ENCODE measurements around the gene GALNT16.
A peak's percentile ranks its signal among the peaks of the same experiment; 100 is the strongest.

Gene GALNT16

DNA sequence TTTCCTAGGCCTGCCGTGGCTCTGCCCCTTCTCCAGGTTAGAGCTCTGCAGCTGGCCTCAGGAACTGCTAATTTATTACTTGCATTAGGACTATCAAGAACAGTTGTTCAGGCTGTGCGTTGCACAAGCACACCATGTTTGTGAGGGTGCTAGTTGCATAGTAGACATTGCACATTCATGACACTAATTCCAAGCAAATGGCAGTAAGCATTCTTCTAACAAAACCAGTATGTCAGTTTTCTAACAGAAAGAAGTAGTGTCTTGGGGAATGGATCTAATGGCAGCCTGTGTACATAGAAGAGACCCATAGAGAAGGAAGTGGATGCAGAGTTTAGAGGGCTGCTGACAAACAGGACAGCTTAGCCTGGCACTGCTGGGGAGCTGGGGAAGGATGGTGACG lies 84.2 kb downstream of the GALNT16 start:
- no peak for DNase-seq

DNA sequence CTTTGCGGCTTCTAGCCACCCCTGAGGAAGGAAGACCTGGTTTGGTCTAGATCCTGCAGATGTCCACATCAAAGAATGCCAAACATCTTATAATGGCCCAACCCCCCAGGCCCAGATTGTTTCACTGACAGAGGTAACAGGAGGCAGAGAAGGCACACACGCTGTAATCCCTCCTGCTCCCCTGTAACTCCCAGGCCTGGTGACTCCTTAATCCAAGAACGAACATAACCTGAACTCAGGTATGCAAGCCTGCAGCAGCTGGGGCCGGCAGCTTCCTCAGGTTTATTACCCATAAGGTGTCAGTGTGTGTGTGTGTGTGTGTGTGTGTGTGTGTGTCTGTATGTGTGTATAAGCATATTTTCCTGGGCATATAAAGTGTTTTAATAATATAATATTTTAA lies 85.4 kb downstream of the GALNT16 start:
- DNase-seq = no peak

DNA sequence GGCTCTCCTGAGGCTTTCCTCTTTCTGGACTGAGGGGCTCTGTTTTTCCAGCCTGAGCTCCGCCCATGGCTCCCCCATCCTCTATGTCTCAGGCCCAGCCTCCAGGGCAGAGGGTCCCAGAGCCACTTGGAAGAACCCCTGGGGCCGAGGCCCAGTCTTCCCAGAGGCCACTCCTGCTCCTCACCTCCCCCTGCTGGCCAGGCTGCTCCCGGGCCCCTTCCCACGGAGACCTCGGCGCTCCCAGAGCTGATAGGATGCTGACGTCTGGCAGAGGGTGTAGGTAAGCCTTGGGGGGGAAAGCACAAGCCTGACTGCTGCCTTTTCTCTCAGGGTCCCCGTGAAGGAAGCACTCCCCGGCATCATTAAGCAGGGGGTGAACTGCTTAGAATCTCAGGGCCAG lies 86.8 kb downstream of the GALNT16 start:
- peak; percentile 11 for DNase-seq

DNA sequence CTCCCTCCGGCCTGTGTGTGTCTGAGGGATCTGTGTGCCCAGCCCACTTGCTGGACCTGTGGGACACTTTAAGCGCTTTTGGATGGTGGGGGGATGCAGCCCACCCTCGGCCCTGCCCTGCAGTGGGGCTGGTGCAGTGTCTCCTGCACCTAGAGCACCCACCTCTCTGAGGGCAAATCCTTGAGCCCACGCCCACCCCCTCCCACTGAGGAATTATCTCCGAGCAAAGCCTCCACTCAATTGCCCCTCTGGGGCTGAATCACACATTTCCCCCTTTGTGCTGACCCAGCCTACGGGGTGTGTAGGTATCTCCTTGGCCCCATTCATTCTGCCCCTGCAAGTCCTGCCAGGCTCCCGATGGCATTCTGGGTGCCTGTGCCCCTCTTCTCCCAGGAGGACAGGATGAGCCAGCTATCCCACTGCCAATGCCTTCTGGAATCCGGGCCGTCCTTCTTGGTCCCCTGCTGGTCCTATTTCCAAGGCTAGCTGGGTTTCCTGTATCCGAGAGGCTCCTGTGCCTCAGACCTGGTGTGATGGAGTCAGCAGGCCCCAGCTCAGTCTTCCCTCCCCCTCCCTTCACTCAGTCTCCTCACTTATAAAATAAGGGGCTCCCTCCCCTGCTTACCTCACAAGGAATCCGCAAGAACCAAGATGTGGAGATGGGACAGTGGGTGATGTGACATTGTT lies 89.3 kb downstream of the GALNT16 start:
- no peak for DNase-seq

DNA sequence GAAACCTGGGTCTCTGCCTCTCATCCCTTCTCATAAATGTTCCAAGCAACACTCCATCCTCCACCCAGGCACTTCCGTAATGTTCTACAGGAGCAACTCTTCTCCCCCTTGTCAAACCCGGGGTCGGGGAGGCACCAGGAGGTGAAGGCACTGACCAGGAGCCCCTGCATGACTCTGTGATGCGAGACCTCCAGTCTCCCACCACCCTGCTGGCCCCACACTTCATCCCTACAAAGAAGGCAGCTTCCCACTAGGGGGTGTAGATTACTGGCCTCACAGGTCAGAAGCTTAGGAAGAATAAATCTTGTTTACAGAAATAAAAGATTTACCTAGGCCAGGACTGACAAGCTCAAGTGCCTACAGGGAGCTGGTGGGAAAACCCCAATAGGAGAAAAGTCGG lies 90.9 kb downstream of the GALNT16 start:
- DNase-seq = no peak

DNA sequence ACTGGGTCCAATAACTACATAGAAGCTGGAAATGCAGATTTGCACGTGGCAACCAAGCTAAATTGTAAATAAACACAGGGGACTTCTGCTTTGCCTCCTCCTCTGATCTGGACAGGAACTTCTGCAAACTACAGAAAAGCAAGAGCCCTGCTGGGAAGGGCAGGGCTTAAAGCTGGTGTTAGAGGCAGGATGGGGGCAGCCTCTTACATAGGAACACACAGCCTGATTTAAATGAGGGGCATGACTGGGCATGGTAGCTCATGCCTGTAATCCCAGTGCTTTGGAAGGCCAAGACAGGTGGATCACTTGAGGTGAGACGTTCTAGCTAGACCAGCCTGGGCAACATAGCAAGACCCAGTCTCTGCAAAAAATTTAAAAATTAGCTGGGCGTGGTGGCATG lies 91.4 kb downstream of the GALNT16 start:
- DNase-seq = peak; percentile 32

DNA sequence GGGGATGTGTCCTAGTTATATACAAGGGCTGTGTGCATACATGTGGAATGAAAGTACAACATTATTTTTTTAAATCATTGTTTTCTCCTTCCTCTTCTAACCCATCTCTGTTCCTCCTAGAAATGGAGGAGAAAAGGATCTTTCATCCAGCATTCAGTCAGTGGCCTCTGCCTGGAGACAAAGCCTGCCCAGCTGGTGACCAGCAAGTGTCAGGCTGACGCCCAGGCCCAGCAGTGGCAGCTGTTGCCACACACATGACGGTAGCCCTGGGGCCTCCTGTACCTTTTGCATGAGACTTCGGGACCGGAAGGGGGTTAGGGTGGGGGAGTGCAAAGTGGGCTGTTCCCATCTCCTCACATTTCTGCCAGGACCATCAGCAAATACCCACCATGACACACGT lies 92.0 kb downstream of the GALNT16 start:
- DNase-seq = no peak

DNA sequence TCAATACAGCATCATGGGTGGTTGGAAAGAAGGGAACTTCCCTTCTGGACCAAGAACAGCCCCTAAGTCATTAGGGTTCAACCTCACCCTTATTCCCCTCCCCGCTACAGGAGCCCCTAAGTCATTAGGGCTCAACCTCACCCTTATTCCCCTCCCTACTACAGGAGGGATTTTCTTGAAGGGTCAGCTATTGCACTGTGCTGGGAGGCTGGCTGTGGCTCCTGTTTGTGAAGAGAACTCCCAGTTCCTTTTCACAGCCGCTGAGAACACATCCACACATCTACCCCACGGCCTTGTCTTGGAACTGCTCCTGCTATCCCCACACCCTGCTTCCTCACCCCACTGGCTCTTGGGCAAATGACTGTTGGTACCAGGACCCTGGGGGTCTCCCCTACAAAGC lies 93.2 kb downstream of the GALNT16 start:
- DNase-seq = no peak

DNA sequence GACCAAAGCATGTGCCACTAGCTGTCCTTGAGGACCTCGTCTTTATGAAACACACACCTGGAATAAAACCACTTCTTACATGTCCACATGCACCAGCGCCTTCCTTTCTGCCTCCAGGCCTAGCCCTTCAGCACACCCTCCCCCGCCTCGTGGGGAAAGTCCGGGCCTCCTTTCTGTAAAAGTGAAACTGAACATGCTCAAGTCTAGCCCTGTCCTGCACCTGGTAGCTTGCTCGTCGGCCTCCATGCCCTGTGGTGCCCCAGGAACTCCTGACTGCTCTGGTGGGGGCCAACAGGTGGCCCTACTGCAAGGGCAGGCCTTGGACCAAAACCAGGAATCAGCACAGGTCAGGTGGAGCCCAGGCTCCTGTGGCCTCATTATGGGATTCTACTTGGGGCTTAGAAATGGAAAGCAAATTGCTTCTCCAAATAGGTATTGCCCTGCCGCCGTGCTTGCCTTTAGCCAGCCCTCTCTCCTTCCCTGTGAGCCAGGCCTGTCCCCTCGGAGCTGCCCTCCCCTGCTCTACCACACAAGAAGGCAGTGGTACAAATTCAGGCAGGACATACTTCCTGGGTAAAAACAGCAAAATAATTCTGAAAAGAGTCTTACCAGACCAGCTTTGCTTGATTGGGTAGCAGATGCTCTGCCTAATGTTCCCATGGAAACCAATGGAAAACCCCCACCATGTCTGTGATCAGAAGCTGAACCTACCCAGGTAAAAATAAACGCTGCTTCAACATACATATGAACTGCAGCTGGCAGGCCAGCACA lies 94.6 kb downstream of the GALNT16 start:
- DNase-seq = peak; percentile 11

DNA sequence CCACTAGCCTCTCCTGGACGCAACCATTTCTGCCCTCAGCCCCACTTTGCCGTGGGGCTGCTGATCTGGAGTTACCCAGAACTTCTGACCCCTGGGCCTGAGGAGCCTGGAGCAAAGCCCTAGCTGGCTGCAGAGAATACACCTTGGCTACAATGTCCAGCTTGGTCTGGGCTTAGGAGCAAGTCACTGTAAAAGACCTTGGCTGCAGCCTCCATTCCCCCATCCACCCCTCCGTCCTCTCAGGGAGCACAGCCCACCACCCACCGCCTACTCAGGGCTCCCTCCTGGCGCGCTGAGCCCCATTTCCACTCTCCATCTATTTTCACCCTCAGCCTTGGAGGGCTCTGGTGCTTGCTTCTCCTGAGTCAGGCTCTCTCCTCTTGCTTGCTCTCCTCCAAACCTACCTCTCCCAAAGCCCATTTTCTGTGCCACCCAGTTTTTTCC lies 95.2 kb downstream of the GALNT16 start:
- no peak for DNase-seq

DNA sequence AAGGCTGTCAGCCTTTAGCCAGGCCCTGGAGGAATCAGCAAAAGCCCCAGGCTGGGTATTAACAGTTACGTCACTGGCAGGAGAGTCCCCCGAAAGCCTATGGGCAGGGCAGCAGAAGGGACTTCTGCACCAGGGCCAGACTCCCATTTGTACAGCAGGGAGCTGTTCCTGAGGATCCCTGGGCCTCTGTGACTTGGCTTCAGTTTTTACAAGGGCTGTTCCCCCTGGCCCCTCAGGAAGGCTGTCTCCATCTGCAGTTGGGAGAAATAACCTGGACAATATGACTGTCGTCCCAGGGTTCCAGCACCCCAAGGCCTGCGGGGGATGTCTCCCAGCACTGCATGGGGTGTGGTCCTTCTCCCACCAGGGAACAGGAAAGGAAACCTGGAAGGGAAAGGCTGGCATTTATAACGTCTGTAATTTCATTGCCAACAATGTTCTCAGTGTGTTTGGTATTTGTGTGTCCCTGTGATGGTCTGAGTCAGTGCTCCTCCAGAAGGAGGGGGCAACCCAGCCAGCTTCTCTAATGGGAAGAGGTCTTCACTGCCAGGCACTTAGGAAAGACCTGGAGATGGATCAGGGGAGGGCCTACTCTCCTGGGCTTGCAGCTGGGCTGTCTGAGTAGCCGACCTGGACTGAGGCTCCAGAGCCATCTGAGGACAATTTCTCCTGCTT lies 95.8 kb downstream of the GALNT16 start:
- DNase-seq = no peak

DNA sequence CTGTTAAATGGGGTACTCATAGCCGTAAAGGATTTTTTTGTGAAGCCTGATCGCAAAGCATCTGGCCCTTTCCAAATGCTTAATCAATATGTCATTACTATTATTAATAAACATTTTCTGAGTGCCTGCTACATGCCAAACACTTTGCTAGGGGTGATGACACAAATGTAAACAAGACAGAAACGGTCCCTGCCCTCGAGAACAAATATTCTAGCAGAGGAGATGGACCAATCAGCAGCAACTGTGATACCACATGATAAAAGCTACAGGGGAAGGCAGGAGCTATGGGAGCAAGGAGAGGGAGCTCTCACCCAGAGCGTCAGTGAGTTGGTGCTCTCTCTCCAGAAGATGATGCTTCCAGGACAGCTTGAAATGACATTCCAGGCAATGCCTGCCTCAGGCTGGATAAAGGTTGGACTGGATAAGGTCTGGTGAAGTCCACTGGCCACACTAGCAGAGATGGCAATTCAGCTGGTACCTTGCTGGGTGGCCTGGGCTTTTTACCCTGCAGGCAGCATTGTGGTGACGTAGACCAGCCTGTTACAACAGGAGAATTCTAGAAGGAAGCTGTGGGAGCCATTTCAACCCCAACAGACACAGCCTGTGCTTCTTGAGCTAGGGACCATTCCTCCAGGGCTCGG lies 97.1 kb downstream of the GALNT16 start:
- DNase-seq = no peak

DNA sequence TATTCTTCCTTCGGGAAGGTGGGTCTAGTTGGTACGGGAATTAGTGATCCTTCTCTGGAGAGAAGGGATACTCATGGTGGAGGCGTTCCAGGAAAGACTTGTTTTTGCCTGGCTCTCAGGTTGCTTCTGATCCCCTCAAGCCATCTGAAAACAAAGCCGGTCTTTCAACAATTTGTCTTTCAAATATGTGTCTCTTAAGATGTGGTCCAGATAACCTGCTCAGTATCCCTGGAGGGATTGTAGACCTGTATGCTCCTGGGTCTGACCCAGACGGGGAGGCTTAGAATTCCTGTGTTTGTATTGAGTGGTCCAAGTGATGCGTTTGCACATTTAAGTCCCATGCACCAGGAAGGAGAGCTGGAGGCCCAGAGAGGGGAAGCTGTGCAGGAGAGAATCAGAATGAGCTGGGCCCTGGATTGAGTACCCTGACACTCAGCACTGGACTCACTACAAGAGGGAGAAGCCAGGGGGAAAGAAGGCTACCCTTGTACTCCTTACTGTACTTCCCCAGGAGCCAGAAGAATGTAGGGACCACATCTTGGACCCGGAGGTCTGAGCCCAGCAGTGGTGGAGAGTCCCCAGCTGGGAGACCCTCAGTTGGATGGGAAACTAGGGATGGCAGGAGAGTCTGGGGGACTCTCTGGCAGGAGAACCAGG lies 97.7 kb downstream of the GALNT16 start:
- no peak for DNase-seq

DNA sequence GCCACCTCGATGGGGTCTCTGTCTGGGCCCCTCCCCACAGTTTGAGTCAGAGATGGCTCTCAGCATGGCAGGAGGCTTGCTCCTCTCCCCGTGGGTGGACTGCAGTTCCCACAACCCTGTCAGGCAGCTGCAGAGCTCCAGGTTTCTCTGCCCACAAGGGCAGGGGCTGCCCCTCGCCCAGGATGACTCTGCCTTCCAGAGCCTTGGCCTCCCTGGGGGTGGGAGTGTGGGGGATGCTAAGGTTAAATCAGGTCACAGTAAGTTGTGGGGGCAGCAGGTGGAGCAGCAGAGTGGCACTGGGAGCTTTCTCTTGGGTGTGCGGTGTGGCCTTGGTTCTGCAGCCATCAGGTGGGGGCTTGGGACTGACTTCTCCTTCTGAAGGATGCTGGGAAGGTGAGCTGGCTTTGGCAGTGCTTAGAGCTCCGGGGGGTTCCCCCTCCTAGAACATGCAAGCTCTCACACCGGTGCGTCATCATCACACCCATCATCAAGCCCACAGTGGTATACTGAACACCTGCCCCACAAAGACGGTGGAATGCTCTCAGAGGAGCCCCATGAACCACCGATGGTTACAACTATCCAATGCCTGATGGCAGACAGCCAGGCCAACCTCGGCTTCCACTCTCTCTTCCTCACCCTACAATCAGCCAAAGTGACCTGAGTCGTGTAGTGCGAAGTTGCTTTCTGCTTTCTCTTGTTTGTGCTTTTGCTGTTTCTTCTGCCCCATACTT lies 98.4 kb downstream of the GALNT16 start:
- no peak for DNase-seq

DNA sequence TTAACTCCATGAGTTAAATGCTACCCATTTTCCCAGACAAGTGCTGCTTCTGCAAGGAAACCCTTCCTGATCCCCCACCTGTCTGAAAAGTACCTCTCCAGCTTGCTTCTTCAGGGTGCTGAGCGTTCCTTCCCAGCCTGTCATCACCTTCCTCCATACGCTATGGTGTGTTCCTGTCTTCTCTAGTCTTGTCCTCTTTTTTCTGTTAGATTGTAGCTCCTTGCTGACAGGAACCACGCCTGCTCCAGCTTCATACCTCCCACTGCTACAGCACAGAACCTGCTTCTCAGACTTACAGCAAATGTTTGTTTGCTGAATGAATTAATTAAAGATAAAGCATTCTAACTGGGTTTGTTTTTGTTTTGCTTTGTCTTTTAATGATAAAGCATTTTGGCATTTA lies 99.0 kb downstream of the GALNT16 start:
- no peak for DNase-seq

DNA sequence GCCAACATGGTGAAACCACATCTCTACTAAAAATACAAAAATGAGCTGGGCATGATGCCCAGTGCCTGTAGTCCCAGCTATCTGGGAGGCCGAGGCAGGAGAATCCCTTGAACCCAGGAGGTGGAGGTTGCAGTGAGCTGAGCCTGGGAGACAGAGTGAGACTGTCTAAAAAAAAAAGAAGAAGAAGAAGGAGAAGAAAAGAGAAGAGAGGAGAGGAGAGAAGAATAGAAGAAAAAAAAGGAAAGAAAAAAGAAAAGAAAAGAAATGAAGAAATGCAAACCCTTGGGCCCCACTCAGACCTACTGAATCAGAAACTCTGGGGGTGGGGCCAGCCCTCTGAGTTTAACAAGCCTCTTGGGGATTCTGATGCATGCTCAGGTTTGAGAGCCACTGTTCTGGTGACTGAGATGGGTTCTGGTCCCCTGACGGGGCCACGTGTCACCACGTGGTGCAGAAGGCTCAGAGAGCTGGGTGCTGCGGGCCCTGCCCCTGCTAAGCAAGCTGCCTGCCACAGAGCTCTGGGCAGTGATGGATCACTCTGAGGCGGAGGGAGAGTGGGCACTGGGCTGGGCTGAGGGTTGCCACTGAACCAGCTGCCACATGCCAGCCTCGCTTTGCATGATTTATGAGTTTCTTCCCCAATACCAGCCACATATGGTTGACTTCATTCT lies 100.6 kb downstream of the GALNT16 start:
- DNase-seq = no peak

DNA sequence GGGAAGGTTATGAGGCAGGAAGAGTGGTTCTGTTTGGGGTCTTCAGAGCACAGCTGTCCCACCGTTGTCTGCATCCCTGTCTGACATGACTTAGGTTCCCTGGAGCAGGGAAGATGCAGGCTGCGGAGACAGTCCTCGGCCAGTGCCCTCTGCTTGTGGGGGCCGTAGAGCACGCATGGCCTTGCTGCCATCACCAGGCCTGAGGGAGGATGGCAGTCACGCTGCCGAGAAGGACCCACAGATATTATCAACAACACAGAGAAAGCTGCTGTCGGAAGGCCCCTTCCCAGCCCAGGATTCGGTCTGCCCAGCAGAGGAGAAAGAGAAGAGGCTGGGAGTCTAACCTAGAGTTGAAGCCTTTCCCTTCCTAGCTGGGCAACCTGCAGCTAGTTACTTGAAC lies 103.1 kb downstream of the GALNT16 start:
- no peak for DNase-seq

DNA sequence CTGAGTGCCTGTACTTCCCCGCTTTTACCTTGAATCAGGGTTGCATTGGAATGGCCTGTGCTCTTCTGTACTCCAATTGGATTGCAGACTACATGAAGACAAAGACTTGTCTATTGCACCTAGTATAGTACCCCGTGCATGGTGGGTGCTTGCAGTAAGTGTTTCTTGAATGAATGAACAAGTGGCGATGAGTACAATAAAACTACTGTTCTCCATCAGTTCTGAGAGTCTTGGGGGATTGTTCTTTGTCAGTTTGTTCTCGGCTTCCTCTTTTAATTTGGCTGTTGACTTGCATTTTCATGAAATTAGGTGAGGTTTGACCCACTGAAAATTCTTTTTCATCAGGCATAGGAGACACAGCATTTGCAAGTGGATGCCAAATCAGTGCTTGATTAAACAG lies 104.0 kb downstream of the GALNT16 start:
- no peak for DNase-seq

DNA sequence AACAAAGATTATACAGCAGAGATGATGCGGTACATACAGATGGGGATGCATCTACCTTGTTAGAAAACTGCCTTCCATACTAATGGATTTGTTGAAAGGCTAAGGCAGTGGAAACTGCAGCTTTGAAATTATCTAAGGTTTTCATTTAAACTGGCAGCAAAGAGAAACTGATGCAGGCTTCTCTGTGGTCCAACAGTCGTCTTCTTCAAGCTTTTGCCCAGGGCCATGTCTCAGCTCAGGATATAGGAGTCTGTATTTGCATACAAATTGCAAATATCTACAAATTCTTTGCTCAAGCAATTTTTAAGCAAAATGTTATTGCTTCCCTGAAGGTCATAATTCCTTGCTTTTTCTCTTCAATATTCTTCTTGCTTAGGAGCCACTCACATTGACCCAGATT lies 104.4 kb downstream of the GALNT16 start:
- DNase-seq = no peak

DNA sequence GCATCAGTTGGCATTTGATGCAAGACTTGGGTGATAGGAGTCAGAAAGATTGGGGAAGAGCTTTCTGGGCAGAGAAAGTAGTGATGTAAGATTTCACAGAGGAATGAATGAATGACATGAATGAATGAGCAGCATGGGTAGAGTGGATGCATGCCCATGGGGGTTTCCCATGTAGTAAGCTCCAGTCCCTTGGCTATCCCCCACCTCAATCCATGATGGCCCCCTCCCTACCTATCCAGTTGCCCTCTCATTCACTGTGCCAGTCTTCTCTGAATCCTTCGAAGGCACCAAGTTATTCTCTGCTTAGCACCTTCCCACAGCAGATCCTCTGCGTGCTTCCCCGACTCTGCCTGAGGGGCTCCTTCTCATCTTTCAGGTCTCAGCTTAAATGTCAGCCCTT lies 106.1 kb downstream of the GALNT16 start:
- no peak for DNase-seq

DNA sequence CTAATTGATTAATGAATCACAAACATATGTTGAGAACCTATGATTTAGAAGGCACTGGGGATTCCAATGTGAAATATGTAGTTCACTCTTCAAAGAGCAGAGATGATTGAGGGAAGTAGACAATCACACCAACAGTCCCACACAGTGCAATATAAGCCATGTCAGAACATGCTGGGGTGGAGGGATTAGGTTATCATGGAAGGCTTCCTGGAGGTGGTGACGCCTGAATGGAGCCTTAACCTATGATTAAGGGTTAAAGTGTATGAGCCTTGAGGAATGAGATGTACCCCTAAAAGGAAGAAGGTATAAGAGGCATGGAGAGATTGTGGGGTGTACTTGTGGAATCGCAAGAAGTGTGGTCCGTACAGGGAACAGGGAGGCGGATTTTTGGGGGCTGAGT lies 106.8 kb downstream of the GALNT16 start:
- DNase-seq = no peak

DNA sequence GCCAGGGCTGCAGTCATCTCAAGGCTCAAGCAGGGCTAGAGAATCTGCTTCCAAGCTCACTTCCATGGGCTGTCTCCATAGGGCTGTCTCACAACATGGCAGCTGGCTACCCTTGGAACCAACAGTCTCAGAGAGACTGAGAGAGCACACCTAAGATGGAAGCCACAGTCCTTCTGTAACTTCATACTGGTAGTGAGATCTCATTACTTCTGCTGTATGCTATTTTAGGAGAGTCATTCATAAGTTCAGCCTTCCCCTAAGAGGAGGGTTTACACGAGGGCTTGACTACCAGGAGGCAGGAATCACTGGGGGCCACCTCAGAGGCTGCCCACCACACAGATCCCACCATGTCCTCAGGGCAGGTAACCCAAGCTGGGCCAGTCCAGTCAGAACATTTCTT lies 108.4 kb downstream of the GALNT16 start:
- DNase-seq = no peak
